Right atrium auricular region (tissue), 2 donors: ENCODE data around the gene BMPR1A. TPM values are rescaled to one million over a fixed set of nuclear protein-coding genes. Genes with fewer than 3 reads are reported as not detected.
A peak's percentile ranks its signal among the peaks of the same experiment; 100 is the strongest.

ENCODE experiments used
- DNase-seq: peaks from one replicate; pipeline ENCODE4 v3.0.0-alpha.2; 2019; ENCODE audit warnings: low spot score
- H3K27ac ChIP-seq, 2 donors: fragments of 200-600 bp; sonication (generic); 1 replicate in 1 of 2; 2 replicates in 1 of 2; pipeline ENCODE4 v1.5.1; 2016 to 2019
- H3K27me3 ChIP-seq, 2 donors: fragments of 200-600 bp; sonication (generic); one replicate each; pipeline versions ENCODE4 v1.5.1 to v1.6.0; 2017 to 2019
- H3K36me3 ChIP-seq: fragments of 200-600 bp; sonication (generic); one replicate; pipeline ENCODE4 v1.5.1; 2016
- H3K4me1 ChIP-seq, 2 donors: fragments of 200-600 bp; sonication (generic); one replicate each; pipeline versions ENCODE4 v1.5.1 to v1.6.0; 2017 to 2019
- H3K4me3 ChIP-seq, 2 donors: fragments of 200-600 bp; sonication (generic); 1 replicate in 1 of 2; 2 replicates in 1 of 2; pipeline ENCODE4 v1.5.1; 2017 to 2019; ENCODE audit warnings: mild to moderate bottlenecking in 1 of 2, moderate library complexity in 1 of 2
- H3K9me3 ChIP-seq, 2 donors: fragments of 200-600 bp; sonication (generic); one replicate each; pipeline ENCODE4 v1.5.1; 2019
- total RNA-seq, 2 donors: library from RNA; depleted of rRNA; stranded (reverse); fragments of >200 nt; gene quantifications; one replicate each; pipeline ENCODE4 v1.1.0, GENCODE V29; 2016
- TF ChIP-seq, protein P1 (sequence below), 2 donors: fragments of 200-600 bp; sonication (generic); IDR thresholded peaks; one replicate each; pipeline ENCODE4 v1.5.1; 2019; ENCODE audit warnings: antibody characterized with exemption in 2 of 2

Gene BMPR1A
- total RNA-seq, 2 donors from 2014 or later: 28.6 to 41.2 TPM

DNA sequence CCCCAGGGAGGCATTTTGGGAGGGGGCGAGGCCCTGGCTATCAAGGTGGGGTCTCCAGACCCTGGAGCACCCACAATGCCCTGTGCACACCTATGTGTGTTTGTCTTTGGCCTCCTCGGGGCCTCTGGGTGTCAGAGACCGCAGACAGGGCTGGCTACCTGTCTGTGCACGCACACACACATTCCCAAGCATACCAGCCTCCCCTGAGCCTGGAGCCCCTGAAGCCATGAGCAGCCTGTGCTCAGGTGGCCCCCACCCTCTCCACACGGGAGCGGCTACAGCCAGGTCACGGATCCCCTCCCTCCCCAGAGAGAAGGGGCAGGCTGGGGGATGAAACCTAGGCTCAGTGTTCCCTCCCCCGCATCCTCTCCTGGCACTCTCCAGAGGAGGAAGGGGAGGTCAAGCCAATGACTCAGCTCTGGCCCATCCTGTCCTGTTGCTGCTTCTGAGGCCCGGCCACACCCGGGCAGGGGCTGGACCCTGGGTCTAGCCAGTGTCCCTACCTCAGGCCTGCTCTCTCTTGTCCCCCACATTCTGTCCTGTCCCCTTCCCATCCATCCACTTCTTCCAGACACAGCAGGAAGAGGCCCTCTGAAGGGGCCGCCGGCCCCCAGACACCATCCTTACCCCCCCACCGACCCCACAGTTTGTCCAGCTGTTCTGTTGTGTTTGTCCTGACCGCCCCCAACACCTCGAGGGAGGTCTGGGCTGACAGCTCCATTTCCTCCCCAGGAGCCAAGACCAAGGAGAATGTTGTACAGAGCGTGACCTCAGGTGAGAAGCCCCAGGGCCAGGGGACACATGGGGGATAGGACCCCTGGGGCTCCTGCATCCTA, 202.7 kb downstream of the BMPR1A start:
- Histone ChIP-seq H3K27ac (peak overlapping the region; percentile 79 to 80), H3K27me3 (no peaks in the 10 kb centered on the region), H3K9me3 (no peaks in the 10 kb centered on the region), H3K36me3 (no peaks in the 10 kb centered on the region), H3K4me3 (peak overlapping the region; percentile 15 to 50), H3K4me1 (peaks cover 0 to 60% of the 10 kb centered on the region in 2 donors)
- DNase-seq: no peak
- TF ChIP-seq, protein P1, sequence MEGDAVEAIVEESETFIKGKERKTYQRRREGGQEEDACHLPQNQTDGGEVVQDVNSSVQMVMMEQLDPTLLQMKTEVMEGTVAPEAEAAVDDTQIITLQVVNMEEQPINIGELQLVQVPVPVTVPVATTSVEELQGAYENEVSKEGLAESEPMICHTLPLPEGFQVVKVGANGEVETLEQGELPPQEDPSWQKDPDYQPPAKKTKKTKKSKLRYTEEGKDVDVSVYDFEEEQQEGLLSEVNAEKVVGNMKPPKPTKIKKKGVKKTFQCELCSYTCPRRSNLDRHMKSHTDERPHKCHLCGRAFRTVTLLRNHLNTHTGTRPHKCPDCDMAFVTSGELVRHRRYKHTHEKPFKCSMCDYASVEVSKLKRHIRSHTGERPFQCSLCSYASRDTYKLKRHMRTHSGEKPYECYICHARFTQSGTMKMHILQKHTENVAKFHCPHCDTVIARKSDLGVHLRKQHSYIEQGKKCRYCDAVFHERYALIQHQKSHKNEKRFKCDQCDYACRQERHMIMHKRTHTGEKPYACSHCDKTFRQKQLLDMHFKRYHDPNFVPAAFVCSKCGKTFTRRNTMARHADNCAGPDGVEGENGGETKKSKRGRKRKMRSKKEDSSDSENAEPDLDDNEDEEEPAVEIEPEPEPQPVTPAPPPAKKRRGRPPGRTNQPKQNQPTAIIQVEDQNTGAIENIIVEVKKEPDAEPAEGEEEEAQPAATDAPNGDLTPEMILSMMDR (IDR thresholded peaks at IDR 0.05): no peak

DNA sequence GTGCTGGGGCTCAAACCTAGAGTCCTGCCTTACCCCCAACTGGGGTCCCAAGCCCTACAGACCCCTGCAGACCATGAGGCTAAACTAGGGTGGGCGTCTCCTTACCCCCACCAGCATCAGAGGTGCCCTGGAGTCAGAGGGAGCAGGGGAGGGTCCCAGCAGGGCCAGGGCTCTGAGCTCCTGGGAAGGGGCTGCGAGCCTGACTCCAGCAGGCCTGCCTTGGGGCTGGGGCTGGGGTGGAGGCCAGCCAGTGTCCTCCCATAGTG, 203.3 kb downstream of the BMPR1A start:
- Histone ChIP-seq H3K27ac (peak overlapping the region; percentile 79 to 80), H3K4me3 (peak overlapping the region in 1 of 2 donors; percentile 50), H3K9me3 (no peaks in the 10 kb centered on the region), H3K4me1 (peaks cover 0 to 60% of the 10 kb centered on the region in 2 donors), H3K27me3 (no peaks in the 10 kb centered on the region), H3K36me3 (no peaks in the 10 kb centered on the region)
- TF ChIP-seq, protein P1 (IDR thresholded peaks at IDR 0.05): no peak
- DNase-seq: no peak

- peak overlapping the region in 1 of 2 donors; percentile 50 for H3K4me3 ChIP-seq
- DNase-seq: no peak
- H3K27ac ChIP-seq: peak overlapping the region; percentile 79 to 80
- H3K36me3 ChIP-seq: no peaks in the 10 kb centered on the region
- no peaks in the 10 kb centered on the region for H3K9me3 ChIP-seq
- H3K27me3 ChIP-seq: no peaks in the 10 kb centered on the region
- TF ChIP-seq, protein P1 (IDR thresholded peaks at IDR 0.05): peak; percentile 83 to 91
- peaks cover 0 to 54% of the 10 kb centered on the region in 2 donors for H3K4me1 ChIP-seq
These were observed 203.8 kb downstream of the BMPR1A start for GRCh38 chr10:86960003-86960862.

GRCh38 chr10:86960863-86961434, 204.5 kb downstream of the BMPR1A start:
- no peaks in the 10 kb centered on the region for H3K27me3 ChIP-seq
- no peak overlapping the region for H3K27ac ChIP-seq
- peaks cover 0 to 51% of the 10 kb centered on the region in 2 donors for H3K4me1 ChIP-seq
- H3K36me3 ChIP-seq: no peaks in the 10 kb centered on the region
- TF ChIP-seq, protein P1 (IDR thresholded peaks at IDR 0.05): no peak
- H3K9me3 ChIP-seq: no peaks in the 10 kb centered on the region
- no peak for DNase-seq
- no peak overlapping the region for H3K4me3 ChIP-seq

DNA sequence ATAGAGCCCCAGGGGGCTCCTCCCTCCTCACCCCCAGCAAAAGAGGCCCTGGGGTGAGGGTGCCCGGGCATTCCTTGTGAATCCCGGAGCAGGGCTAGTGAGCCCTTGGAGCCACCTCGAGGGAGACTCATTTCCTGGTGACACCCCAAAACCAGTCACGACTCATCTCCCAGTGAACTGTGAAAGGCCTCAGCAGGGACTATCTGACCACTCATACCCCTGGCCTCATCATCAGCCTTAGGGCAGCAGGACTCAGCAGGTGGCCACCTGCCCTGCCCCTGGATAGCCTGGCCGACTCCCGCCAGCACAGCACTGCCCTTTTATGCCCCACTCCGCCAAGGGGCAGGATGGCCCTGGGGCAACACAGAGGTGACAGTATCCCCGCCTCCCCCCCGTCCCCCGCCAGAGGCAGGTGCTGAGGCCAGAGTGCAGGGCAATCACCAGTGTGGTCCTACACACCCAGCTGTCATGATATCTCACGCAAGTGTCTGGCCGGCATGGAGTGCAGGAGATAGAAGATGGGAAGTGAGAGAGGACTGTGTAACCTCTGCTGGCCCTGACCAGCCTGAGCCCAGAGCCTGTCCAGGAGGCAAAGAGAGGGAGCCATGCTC, 205.2 kb downstream of the BMPR1A start:
- Histone ChIP-seq H3K4me1 (peaks cover 0 to 57% of the 10 kb centered on the region in 2 donors), H3K36me3 (no peaks in the 10 kb centered on the region), H3K27me3 (no peaks in the 10 kb centered on the region), H3K27ac (no peak overlapping the region), H3K4me3 (no peak overlapping the region), H3K9me3 (no peaks in the 10 kb centered on the region)
- no peak for DNase-seq
- TF ChIP-seq, protein P1 (IDR thresholded peaks at IDR 0.05): no peak
